Choroid plexus epithelial cell (primary cell): ENCODE results near the gene LTBP1.

Experiments
- DNase-seq: peaks from one replicate; pipeline ENCODE4 v3.0.0-alpha.2; 2010; ENCODE audit warnings: low read depth
- H3K4me3 ChIP-seq: 2 replicates; pipeline ENCODE4 v1.5.1; 2011; ENCODE audit warnings: low read depth, mild to moderate bottlenecking, control low read depth, low read length, moderate library complexity
- TF ChIP-seq, protein P1 (sequence below): conservative IDR thresholded peaks from 2 replicates; pipeline ENCODE4 v1.5.1; 2011; ENCODE audit warnings: low read depth, mild to moderate bottlenecking, control low read depth, inconsistent platforms, low read length, moderate library complexity

The LTBP1 gene

DNA sequence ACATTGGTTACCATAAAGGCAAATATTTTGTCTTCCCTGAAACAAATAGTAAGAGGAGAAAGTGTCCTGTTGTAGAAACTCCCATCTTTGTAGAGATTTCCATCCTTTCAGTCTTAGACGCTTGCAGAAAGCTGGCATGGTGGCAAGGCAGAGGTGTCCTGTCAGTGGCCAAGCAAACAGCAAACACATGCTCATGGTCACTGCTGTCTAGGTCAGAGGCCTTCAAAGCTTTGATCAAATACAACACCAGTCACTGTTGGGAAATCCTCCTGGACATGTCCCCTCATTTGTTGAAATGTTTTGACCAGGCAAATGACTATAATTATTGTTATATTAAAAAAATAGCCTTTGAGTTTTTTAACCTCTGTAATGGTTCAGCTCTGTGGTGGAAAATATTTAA is 55.1 kb downstream of the LTBP1 start:
- no peak overlapping the region for H3K4me3 ChIP-seq
- DNase-seq: no peak
- TF ChIP-seq, protein P1, sequence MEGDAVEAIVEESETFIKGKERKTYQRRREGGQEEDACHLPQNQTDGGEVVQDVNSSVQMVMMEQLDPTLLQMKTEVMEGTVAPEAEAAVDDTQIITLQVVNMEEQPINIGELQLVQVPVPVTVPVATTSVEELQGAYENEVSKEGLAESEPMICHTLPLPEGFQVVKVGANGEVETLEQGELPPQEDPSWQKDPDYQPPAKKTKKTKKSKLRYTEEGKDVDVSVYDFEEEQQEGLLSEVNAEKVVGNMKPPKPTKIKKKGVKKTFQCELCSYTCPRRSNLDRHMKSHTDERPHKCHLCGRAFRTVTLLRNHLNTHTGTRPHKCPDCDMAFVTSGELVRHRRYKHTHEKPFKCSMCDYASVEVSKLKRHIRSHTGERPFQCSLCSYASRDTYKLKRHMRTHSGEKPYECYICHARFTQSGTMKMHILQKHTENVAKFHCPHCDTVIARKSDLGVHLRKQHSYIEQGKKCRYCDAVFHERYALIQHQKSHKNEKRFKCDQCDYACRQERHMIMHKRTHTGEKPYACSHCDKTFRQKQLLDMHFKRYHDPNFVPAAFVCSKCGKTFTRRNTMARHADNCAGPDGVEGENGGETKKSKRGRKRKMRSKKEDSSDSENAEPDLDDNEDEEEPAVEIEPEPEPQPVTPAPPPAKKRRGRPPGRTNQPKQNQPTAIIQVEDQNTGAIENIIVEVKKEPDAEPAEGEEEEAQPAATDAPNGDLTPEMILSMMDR: no peak

DNA sequence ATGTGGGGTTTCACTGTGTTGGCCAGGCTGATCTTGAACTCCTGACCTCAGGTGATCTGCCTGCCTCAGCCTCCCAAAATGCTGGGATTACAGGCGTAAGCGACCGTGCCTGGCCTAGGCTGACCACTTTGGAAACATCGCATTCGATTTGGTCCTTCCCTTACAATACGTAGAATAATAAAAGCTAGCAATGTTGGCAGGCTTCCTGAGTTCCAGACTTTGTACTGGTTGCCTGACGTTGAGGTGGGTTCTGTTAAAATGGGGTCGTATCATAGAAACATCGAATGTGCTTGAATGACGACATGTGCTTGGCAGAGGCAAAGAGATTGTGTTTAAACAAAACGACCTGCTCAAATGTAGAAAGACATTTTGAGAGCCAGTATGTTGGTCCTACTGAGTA is 56.1 kb downstream of the LTBP1 start:
- no peak for DNase-seq
- TF ChIP-seq, protein P1: no peak
- H3K4me3 ChIP-seq: no peak overlapping the region

DNA sequence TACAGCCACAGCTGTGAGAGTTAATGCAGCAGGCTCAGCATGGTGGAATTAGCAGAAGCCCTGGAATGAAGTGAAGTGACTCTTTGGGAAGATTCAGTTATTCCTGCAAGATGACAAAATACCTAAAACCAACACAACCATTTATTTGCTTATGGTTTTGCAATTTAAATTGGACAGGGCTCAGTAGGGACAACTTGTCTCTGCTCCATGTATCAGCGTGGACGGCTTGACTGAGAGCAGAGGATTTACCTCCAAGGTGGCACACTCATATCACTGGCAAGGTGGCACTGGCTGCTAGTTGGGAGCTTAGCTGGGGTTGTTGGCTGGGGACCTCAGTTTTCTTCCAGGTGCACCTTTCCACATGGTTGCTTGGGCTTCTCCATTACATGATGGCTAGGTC is 58.3 kb downstream of the LTBP1 start:
- TF ChIP-seq, protein P1: no peak
- no peak overlapping the region for H3K4me3 ChIP-seq
- no peak for DNase-seq

DNA sequence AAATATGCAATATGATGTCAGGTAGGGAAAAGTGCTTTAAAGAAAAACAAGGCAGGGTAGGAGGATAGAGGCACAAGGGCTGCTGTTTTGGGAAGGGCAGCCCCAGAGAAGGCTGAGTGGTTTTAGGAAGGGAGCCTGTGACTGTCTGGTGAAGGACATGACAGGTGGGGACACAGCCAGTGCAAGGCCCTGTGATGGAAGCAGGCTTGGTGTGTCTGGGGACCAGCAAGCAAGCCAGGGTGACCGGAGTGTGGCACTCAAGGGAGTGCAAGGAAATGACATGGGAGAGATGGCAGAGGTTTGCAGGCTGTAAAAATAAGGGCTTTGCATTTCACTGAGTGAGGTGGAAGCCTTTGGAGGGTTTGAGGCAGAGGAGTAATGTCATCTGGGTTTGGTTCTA is 62.0 kb downstream of the LTBP1 start:
- DNase-seq: no peak
- no peak overlapping the region for H3K4me3 ChIP-seq
- TF ChIP-seq, protein P1: no peak

DNA sequence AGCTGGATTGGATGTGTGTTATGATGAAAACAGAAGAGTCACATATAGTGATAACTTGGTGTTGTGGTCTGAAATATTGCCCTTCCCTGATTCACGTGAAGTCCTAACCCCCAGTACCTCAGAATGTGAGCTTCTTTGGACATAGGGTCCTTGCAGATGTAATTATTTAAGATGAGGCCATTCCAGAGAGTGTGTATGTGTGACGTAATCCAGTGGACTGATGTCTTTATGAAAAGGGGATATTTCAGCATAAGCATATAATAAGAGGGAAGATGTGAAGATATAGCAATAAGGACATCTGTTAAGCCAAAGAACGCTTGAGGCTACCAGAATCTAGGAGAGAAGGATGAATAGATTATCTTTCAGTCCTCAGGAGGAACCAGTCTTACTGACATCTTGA is 62.5 kb downstream of the LTBP1 start:
- TF ChIP-seq, protein P1: no peak
- H3K4me3 ChIP-seq: no peak overlapping the region
- no peak for DNase-seq

DNA sequence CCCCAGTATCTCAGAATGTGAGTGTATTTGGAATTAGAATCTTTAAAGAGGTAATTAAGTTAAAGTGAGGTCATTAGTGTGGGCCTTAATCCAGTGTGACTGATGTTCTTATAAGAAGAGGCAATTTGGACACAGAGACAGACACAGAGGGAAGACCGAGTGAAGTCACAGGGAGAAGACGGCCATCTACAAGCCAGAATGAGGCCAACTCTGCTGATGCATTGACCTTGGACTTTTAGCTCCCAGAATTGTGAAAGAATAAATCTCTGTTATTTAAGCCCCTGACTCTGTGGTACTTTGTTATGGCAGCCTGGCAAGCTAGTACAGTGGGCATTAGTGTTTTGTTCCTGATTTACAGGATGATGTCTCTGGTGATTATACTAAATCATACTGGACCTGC is 64.6 kb downstream of the LTBP1 start:
- DNase-seq: no peak
- TF ChIP-seq, protein P1: no peak
- H3K4me3 ChIP-seq: no peak overlapping the region

DNA sequence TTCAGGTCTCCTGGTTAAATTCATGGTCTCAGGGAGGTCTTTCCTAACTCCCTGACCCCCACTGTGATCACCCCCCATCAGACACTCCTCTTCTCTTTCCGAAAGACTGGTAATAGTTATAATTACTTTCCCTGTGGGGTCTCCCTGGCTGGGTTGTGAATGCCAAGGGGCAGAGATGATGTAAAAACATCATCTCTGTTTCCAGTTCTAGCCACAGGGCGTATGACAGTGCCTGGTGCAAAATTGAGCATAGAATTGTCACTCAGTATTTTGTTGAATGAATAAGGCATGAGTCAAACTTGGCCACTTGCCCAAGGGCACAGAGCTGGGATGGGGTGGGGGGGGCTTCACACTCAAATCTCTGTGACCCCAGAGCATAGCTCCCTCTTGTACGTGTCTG is 65.2 kb downstream of the LTBP1 start:
- DNase-seq: peak; percentile 32
- H3K4me3 ChIP-seq: no peak overlapping the region
- TF ChIP-seq, protein P1: no peak
